ENCODE data around the gene ASTL. TPM values are rescaled to one million over a fixed set of nuclear protein-coding genes. Genes with fewer than 3 reads are reported as not detected.

The ASTL gene
- total RNA-seq, 1 experiment from 2014 or later, result 0.18 TPM

- CTCF ChIA-PET, result no interaction called here
- Histone ChIP-seq H3K9me3 (ENCODE audit: control insufficient read depth, insufficient read depth, low read depth, low read length) (no peaks in the 10 kb centered on the region), H3K27me3 (ENCODE audit: control insufficient read depth, insufficient read depth, low read length) (peaks cover 6% of the 10 kb centered on the region; the same call in 1 of the 2 replicates), H3K36me3 (ENCODE audit: control insufficient read depth, insufficient read depth, low read length) (no peaks in the 10 kb centered on the region), H3K4me3 (ENCODE audit: low read depth in 2 of 2, low read length in 2 of 2) (no peak overlapping the region), H3K27ac (ENCODE audit: low read length) (no peak overlapping the region), H3K4me1 (ENCODE audit: control insufficient read depth, insufficient read depth, low read length) (no peaks in the 10 kb centered on the region)
- BruUV-seq (replicated peaks), result no TSS peak
- intact Hi-C loops (cut with micrococcal nuclease; ENCODE audit: unreplicated experiment) (no loop called here), in situ Hi-C loops (cut with HindIII; ENCODE audit: low pct_unique_long_range_greater_than_20kb, low sequenced_read_pairs) (no loop called here)
- POLR2A ChIA-PET, result no interaction called here
- no peak for DNase-seq (ENCODE audit: low read depth, low spot score)
- no peak for ATAC-seq
- TF ChIP-seq POLR2AphosphoS5 (IDR thresholded peaks at IDR 0.05; ENCODE audit: low read depth, low read length) (no peak), TCF7L2 (IDR thresholded peaks at IDR 0.05; ENCODE audit: low read depth, low read length) (no peak), SIN3A (IDR thresholded peaks at IDR 0.05; ENCODE audit: borderline replicate concordance, insufficient read depth, low read depth, low read length) (no peak), CTCF (IDR thresholded peaks at IDR 0.05) (no peak), REST (IDR thresholded peaks at IDR 0.05; ENCODE audit: insufficient read depth in 1 of 2, low read depth in 2 of 2, low read length in 1 of 2) (no peak)
Observed at GRCh38 chr2:96075199-96075771, 63.0 kb downstream of the ASTL start.

- BruUV-seq (replicated peaks), result no TSS peak
- Histone ChIP-seq H3K27me3 (ENCODE audit: control insufficient read depth, insufficient read depth, low read length) (peaks cover 4% of the 10 kb centered on the region; the same call in 1 of the 2 replicates), H3K4me3 (ENCODE audit: low read depth in 2 of 2, low read length in 2 of 2) (no peak overlapping the region), H3K4me1 (ENCODE audit: control insufficient read depth, insufficient read depth, low read length) (no peaks in the 10 kb centered on the region), H3K9me3 (ENCODE audit: control insufficient read depth, insufficient read depth, low read depth, low read length) (no peaks in the 10 kb centered on the region), H3K27ac (ENCODE audit: low read length) (no peak overlapping the region), H3K36me3 (ENCODE audit: control insufficient read depth, insufficient read depth, low read length) (no peaks in the 10 kb centered on the region)
- TF ChIP-seq REST (IDR thresholded peaks at IDR 0.05; ENCODE audit: insufficient read depth in 1 of 2, low read depth in 2 of 2, low read length in 1 of 2) (no peak), CTCF (IDR thresholded peaks at IDR 0.05) (no peak)
- in situ Hi-C loops (cut with HindIII; ENCODE audit: low pct_unique_long_range_greater_than_20kb, low sequenced_read_pairs), result no loop called here
- ChIA-PET POLR2A (no interaction called here), CTCF (no interaction called here)
- DNase-seq (ENCODE audit: low read depth, low spot score), result no peak
- intact Hi-C loops (cut with micrococcal nuclease; ENCODE audit: unreplicated experiment), result no loop called here
- ATAC-seq, result no peak
Observed at GRCh38 chr2:96074156-96074555, 64.1 kb downstream of the ASTL start.

Data from Panc1 (cell line).